ENCODE measurements around the gene KIF1C.
"Not testable (repeated sequence)": the region's sequence is repeated elsewhere in the genome, so short reads cannot be mapped to it uniquely, and the experiment has no call there.

Gene KIF1C

GRCh38 chr17:5002121-5002788, 4.5 kb downstream of the KIF1C start:
- DNase-seq (ENCODE audit: low spot score): no peak

GRCh38 chr17:5003214-5003867, 5.6 kb downstream of the KIF1C start:
- no peak for DNase-seq (ENCODE audit: low spot score)

- peak; percentile 82 for DNase-seq (ENCODE audit: low spot score)
These were observed 14.2 kb downstream of the KIF1C start for GRCh38 chr17:5011928-5012327.

- DNase-seq (ENCODE audit: low spot score): no peak
These were observed 16.6 kb downstream of the KIF1C start for GRCh38 chr17:5014357-5014756.

GRCh38 chr17:5019475-5019956, 21.8 kb downstream of the KIF1C start:
- DNase-seq (ENCODE audit: low spot score): peak; percentile 42

GRCh38 chr17:5020502-5021023, 22.8 kb downstream of the KIF1C start:
- no peak for DNase-seq (ENCODE audit: low spot score)

- no peak for DNase-seq (ENCODE audit: low spot score)
These were observed 24.5 kb downstream of the KIF1C start for GRCh38 chr17:5022171-5022711.

GRCh38 chr17:5023588-5024147, 25.9 kb downstream of the KIF1C start:
- DNase-seq (ENCODE audit: low spot score): no peak

GRCh38 chr17:5024604-5025003, 26.9 kb downstream of the KIF1C start:
- DNase-seq (ENCODE audit: low spot score): no peak

GRCh38 chr17:5027299-5027698, 29.5 kb downstream of the KIF1C start:
- DNase-seq (ENCODE audit: low spot score): no peak

GRCh38 chr17:5027916-5028315, 30.2 kb downstream of the KIF1C start:
- no peak for DNase-seq (ENCODE audit: low spot score)

- DNase-seq (ENCODE audit: low spot score): not testable (repeated sequence)
These were observed 32.4 kb downstream of the KIF1C start for GRCh38 chr17:5030168-5030567.

- peak; percentile 84 for DNase-seq (ENCODE audit: low spot score)
These were observed 33.8 kb downstream of the KIF1C start for GRCh38 chr17:5031365-5032082.

GRCh38 chr17:5032865-5033264, 35.1 kb downstream of the KIF1C start:
- DNase-seq (ENCODE audit: low spot score): no peak

- no peak for DNase-seq (ENCODE audit: low spot score)
These were observed 35.7 kb downstream of the KIF1C start for GRCh38 chr17:5033352-5034015.

GRCh38 chr17:5034063-5034462, 36.3 kb downstream of the KIF1C start:
- no peak for DNase-seq (ENCODE audit: low spot score)

GRCh38 chr17:5034651-5035050, 36.9 kb downstream of the KIF1C start:
- DNase-seq (ENCODE audit: low spot score): no peak

GRCh38 chr17:5035315-5035714, 37.6 kb downstream of the KIF1C start, which contains the start of gene SLC52A1:
SLC52A1 (minus strand) TSS chr17:5035426; CDS start chr17:5034606, 820 bp downstream.
- DNase-seq (ENCODE audit: low spot score): no peak

- no peak for DNase-seq (ENCODE audit: low spot score)
These were observed 44.6 kb downstream of the KIF1C start for GRCh38 chr17:5042157-5043022.

- DNase-seq (ENCODE audit: low spot score): no peak
These were observed 45.8 kb downstream of the KIF1C start for GRCh38 chr17:5043524-5043923.

GRCh38 chr17:5044630-5045029, 46.9 kb downstream of the KIF1C start:
- DNase-seq (ENCODE audit: low spot score): no peak

All from activated CD4-positive, alpha-beta T cell treated with anti-CD3 and anti-CD28 coated beads, Interleukin-2, Interleukin-4, amounts not matched to agents 100 ng/mL and 50 ng/mL, durations not matched to agents 16 hours and 8 hours (primary cell).